Panc1 (cell line): ENCODE data around the gene ACOT2. TPM values are rescaled to one million over a fixed set of nuclear protein-coding genes. Genes with fewer than 3 reads are reported as not detected.

ENCODE experiments used
- ATAC-seq: fragments of 200-7000 bp; cut with Tn5 transposase; 2 replicates; pipeline ENCODE4 v1.9.1; 2020; ENCODE audit warnings: mild to moderate bottlenecking, moderate library complexity
- BruUV-seq: library from RNA; stranded (reverse); fragments of 400-500 nt; replicated peaks from 2 replicates; lab custom pipeline; 2021; lab: Mats Ljungman, UMichigan
- CTCF ChIA-PET: fragments of 300-600 bp; sonication (Branson Sonifier 250); formaldehyde crosslinking; loops from one replicate; lab custom pipeline; 2022; ENCODE audit warnings: antibody characterized with exemption; lab: Charles Lee
- POLR2A ChIA-PET: fragments of 300-600 bp; sonication (Branson Sonifier 250); formaldehyde crosslinking; loops from one replicate; lab custom pipeline; 2022; ENCODE audit warnings: antibody characterized with exemption; lab: Charles Lee
- DNase-seq: peaks from one replicate; pipeline ENCODE4 v3.0.0-alpha.2; 2010; ENCODE audit warnings: low read depth, low spot score
- H3K27ac ChIP-seq: 2 replicates; pipeline ENCODE4 v1.5.1; 2011; ENCODE audit warnings: mild to moderate bottlenecking, low read length, inconsistent platforms
- H3K27me3 ChIP-seq: fragments of 200-500 bp; sonication (Bioruptor generic); 2 replicates; pipeline ENCODE4 v1.6.0; 2014; ENCODE audit warnings: low read length, inconsistent platforms; ENCODE audit not compliant: control insufficient read depth, insufficient read depth
- H3K36me3 ChIP-seq: fragments of 200-500 bp; sonication (Bioruptor generic); 2 replicates; pipeline ENCODE4 v1.5.1; 2014; ENCODE audit warnings: inconsistent platforms, mild to moderate bottlenecking, low read length, moderate library complexity; ENCODE audit not compliant: control insufficient read depth, insufficient read depth
- H3K4me1 ChIP-seq: 2 replicates; pipeline ENCODE4 v1.5.1; 2011; ENCODE audit warnings: inconsistent platforms, mild to moderate bottlenecking, low read length, moderate library complexity; ENCODE audit not compliant: control insufficient read depth, insufficient read depth
- H3K4me3 ChIP-seq, 2 experiments: 2 replicates each; pipeline ENCODE4 v1.5.1; 2011 to 2012; ENCODE audit warnings: low read depth in 2 of 2, low read length in 2 of 2, mild to moderate bottlenecking in 2 of 2, inconsistent platforms in 1 of 2, moderate library complexity in 1 of 2
- H3K9me3 ChIP-seq: fragments of 200-500 bp; sonication (Bioruptor generic); 2 replicates; pipeline ENCODE4 v1.5.1; 2014; ENCODE audit warnings: low read depth, mild to moderate bottlenecking, inconsistent platforms, low read length, moderate library complexity; ENCODE audit not compliant: control insufficient read depth, insufficient read depth
- CTCF ChIP-seq: fragments of 450-650 bp; IDR thresholded peaks from 2 replicates; pipeline ENCODE4 v1.5.1; 2017; ENCODE audit warnings: mild to moderate bottlenecking
- POLR2AphosphoS5 ChIP-seq: IDR thresholded peaks from 2 replicates; pipeline ENCODE4 v1.6.1; 2012; ENCODE audit warnings: mild to moderate bottlenecking, low read depth, low read length, moderate library complexity
- SIN3A ChIP-seq: IDR thresholded peaks from 2 replicates; pipeline ENCODE4 v1.6.1; 2012; ENCODE audit warnings: low read depth, mild to moderate bottlenecking, low read length, moderate library complexity, borderline replicate concordance; ENCODE audit not compliant: insufficient read depth
- TCF7L2 ChIP-seq: IDR thresholded peaks from 2 replicates; pipeline ENCODE4 v1.6.1; 2011; ENCODE audit warnings: mild to moderate bottlenecking, low read depth, low read length, inconsistent platforms
- in situ Hi-C: cut with HindIII; loops from 2 replicates; pipeline ENCODE4 v1.10.0; 2016; ENCODE audit warnings: low sequenced_read_pairs, low pct_unique_long_range_greater_than_20kb
- intact Hi-C: fragments of 100-400 bp; cut with micrococcal nuclease; formaldehyde crosslinking; loops from one replicate; pipeline ENCODE4 v1.10.0; 2022; ENCODE audit not compliant: unreplicated experiment
- total RNA-seq: library from RNA; stranded (reverse); gene quantifications from one replicate; pipeline ENCODE4 v1.2.1, GENCODE V29; 2021; ENCODE audit not compliant: unreplicated experiment
- TF ChIP-seq, protein P1 (sequence below), 2 experiments: IDR thresholded peaks; 2 replicates each; pipeline ENCODE4 v1.6.1; 2011 to 2012; ENCODE audit warnings: low read depth in 2 of 2, control low read depth in 1 of 2, low read length in 1 of 2, mild to moderate bottlenecking in 1 of 2, moderate library complexity in 1 of 2; ENCODE audit not compliant: insufficient read depth in 1 of 2

Gene ACOT2
- total RNA-seq, 1 experiment from 2014 or later, result 24.9 TPM

- no peak for TF ChIP-seq SIN3A
- TF ChIP-seq, protein P1, sequence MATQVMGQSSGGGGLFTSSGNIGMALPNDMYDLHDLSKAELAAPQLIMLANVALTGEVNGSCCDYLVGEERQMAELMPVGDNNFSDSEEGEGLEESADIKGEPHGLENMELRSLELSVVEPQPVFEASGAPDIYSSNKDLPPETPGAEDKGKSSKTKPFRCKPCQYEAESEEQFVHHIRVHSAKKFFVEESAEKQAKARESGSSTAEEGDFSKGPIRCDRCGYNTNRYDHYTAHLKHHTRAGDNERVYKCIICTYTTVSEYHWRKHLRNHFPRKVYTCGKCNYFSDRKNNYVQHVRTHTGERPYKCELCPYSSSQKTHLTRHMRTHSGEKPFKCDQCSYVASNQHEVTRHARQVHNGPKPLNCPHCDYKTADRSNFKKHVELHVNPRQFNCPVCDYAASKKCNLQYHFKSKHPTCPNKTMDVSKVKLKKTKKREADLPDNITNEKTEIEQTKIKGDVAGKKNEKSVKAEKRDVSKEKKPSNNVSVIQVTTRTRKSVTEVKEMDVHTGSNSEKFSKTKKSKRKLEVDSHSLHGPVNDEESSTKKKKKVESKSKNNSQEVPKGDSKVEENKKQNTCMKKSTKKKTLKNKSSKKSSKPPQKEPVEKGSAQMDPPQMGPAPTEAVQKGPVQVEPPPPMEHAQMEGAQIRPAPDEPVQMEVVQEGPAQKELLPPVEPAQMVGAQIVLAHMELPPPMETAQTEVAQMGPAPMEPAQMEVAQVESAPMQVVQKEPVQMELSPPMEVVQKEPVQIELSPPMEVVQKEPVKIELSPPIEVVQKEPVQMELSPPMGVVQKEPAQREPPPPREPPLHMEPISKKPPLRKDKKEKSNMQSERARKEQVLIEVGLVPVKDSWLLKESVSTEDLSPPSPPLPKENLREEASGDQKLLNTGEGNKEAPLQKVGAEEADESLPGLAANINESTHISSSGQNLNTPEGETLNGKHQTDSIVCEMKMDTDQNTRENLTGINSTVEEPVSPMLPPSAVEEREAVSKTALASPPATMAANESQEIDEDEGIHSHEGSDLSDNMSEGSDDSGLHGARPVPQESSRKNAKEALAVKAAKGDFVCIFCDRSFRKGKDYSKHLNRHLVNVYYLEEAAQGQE (IDR thresholded peaks at IDR 0.05; ENCODE audit: insufficient read depth in 1 of 2, low read depth in 2 of 2, low read length in 1 of 2), result no peak
- no peak for TF ChIP-seq TCF7L2
- no peak for TF ChIP-seq POLR2AphosphoS5
- Histone ChIP-seq H3K36me3 (no peaks in the 10 kb centered on the region), H3K4me3 (no peak overlapping the region), H3K4me1 (0 out of 2 replicates have a peak, but pooled peaks cover 2% of the 10 kb centered on the region), H3K27ac (no peak overlapping the region), H3K27me3 (no peaks in the 10 kb centered on the region), H3K9me3 (no peaks in the 10 kb centered on the region)
- ATAC-seq, result no peak
- in situ Hi-C loops, result no loop called here
- BruUV-seq, result no TSS peak
- intact Hi-C loops, result no loop called here
- no peak for DNase-seq
- CTCF ChIA-PET, result interaction anchor here (0.7 kb wide), 1 partner anchor 16 kb away, joined by 5 read pairs; no protein-coding TSS in a partner anchor
- POLR2A ChIA-PET, result no interaction called here
Observed at GRCh38 chr14:73610687-73611086, 41.7 kb downstream of the ACOT2 start.

GRCh38 chr14:73612339-73613045, 43.5 kb downstream of the ACOT2 start, which contains the start of gene ACOT6:
Gene ACOT6, plus strand, starts transcription at chr14:73612517. Its CDS starts 55 bp downstream, at chr14:73612572.
- H3K36me3 ChIP-seq, result no peaks in the 10 kb centered on the region
- POLR2A ChIA-PET, result interaction anchor here (0.6 to 0.7 kb wide), 2 partner anchors 121 to 235 kb away, joined by 3 read pairs; no protein-coding TSS in a partner anchor
- no peak for DNase-seq
- H3K4me3 ChIP-seq, result peak within 1 kb of the TSS; percentile 61
- 0 out of 2 replicates have a peak, but pooled peaks cover 2% of the 10 kb centered on the region for H3K4me1 ChIP-seq
- ATAC-seq, result peak; percentile 97
- BruUV-seq, result no TSS peak
- H3K27me3 ChIP-seq, result no peaks in the 10 kb centered on the region
- CTCF ChIA-PET, result no interaction called here
- intact Hi-C loops (no loop called here), in situ Hi-C loops (no loop called here)
- H3K27ac ChIP-seq, result 0 out of 2 replicates have a peak within 1 kb of the TSS, but pooled peaks have one; percentile 7
- no peaks in the 10 kb centered on the region for H3K9me3 ChIP-seq
- TF ChIP-seq POLR2AphosphoS5 (no peak), CTCF (no peak), TCF7L2 (no peak), SIN3A (no peak)
- TF ChIP-seq, protein P1 (IDR thresholded peaks at IDR 0.05; ENCODE audit: insufficient read depth in 1 of 2, low read depth in 2 of 2, low read length in 1 of 2), result no peak
